Heart left ventricle (tissue), 16 donors: ENCODE results near the gene ANGPTL8. TPM values are rescaled to one million over a fixed set of nuclear protein-coding genes. Genes with fewer than 3 reads are reported as not detected.

Experiments used
- ATAC-seq, 4 donors: fragments of 200-7000 bp; cut with Tn5 transposase; one replicate each; pipeline ENCODE4 v1.9.1; 2020 to 2022; ENCODE audit warnings: moderate library complexity in 4 of 4, mild to moderate bottlenecking in 3 of 4, moderate number of reproducible peaks in 1 of 4
- DNase-seq, 5 donors: peaks; one replicate each; pipeline ENCODE4 v3.0.0-alpha.2; 2020
- H3K27ac ChIP-seq, 12 donors: fragments of 200-600 bp; sonication (generic) in 4 of 12; one replicate each; pipeline versions ENCODE4 v1.5.0 to v1.8.0; 2016 to 2022; ENCODE audit warnings: mild to moderate bottlenecking in 2 of 12
- H3K27me3 ChIP-seq, 9 donors: fragments of 200-600 bp; sonication (generic) in 2 of 9; one replicate each; pipeline versions ENCODE4 v1.5.1 to v1.8.0; 2016 to 2022; ENCODE audit warnings: mild to moderate bottlenecking in 3 of 9
- H3K36me3 ChIP-seq, 9 donors: fragments of 200-600 bp; sonication (generic) in 2 of 9; one replicate each; pipeline versions ENCODE4 v1.5.0 to v1.8.0; 2018 to 2022; ENCODE audit warnings: mild to moderate bottlenecking in 2 of 9
- H3K4me1 ChIP-seq, 12 donors: fragments of 200-600 bp; sonication (generic) in 4 of 12; one replicate each; pipeline versions ENCODE4 v1.5.0 to v1.8.0; 2016 to 2022; ENCODE audit warnings: mild to moderate bottlenecking in 3 of 12
- H3K4me3 ChIP-seq, 12 donors: fragments of 200-600 bp; sonication (generic) in 4 of 12; one replicate each; pipeline versions ENCODE4 v1.5.0 to v1.8.0; 2017 to 2022; ENCODE audit warnings: mild to moderate bottlenecking in 9 of 12, moderate library complexity in 4 of 12
- H3K9me3 ChIP-seq, 12 donors: fragments of 200-600 bp; sonication (generic) in 4 of 12; one replicate each; pipeline versions ENCODE4 v1.5.0 to v1.8.0; 2016 to 2022; ENCODE audit warnings: mild to moderate bottlenecking in 1 of 12
- CTCF ChIP-seq, 12 donors: fragments of 200-600 bp; sonication (generic) in 4 of 12; IDR thresholded peaks; one replicate each; pipeline versions ENCODE4 v1.5.0 to v1.8.0; 2018 to 2022; ENCODE audit warnings: antibody characterized with exemption in 12 of 12, mild to moderate bottlenecking in 5 of 12
- POLR2A ChIP-seq, 2 donors: fragments of 450-650 bp; IDR thresholded peaks; one replicate each; pipeline ENCODE4 v1.6.1; 2017; ENCODE audit warnings: antibody characterized with exemption in 2 of 2, mild to moderate bottlenecking in 2 of 2, moderate library complexity in 2 of 2
- WGBS, 4 donors: extraction: QIAGEN DNeasy Blood & Tissue Kit in 2 of 4; methylation state at CpG; one replicate each; pipeline versions ENCODE4 v1.1.5 to v1.1.7; 2013 to 2018; 5-methylcytosine and 5-hydroxymethylcytosine counted together
- intact Hi-C, 10 donors: fragments of 100-400 bp; cut with DNase I; formaldehyde crosslinking; loops; one replicate each; pipeline versions ENCODE4 v1.11.1 to v1.14.2; 2022
- polyA plus RNA-seq, 2 donors: library from polyadenylated mRNA; stranded (reverse); fragments of 200-250 nt; gene quantifications; one replicate each; pipeline ENCODE4 v1.2.3, GENCODE V29; 2013
- total RNA-seq, 9 donors: library from RNA; depleted of rRNA in 2 of 9; stranded (reverse); fragments of >200 nt in 2 of 9; fragmentation: NEBNext Ultra II Directional in 3 of 9; extraction: Animal tissue kit (Norgen Biotek cat#: 25700) in 3 of 9; gene quantifications; one replicate each; pipeline versions ENCODE4 v1.1.0 to v1.2.4, GENCODE V29; 2016 to 2023
- donor health status: ischemic (EF 13 %, LVEDD 7.1; RV severe dilation, severe dysfunction).
- donor health status: healthy with polysubstance abuse.
- donor health status: DM: no; HTN: yes; CAD: no.
- donor health status: DM: no; HTN: no; CAD: no.
- donor health status: ischemic (EF 25% LVEDD 6.9; RV normal size, moderate dysfunction).
- donor health status: ischemic (EF 25% LVEDD 5.7; RV mildly dilated, moderate dysfunction).
- donor health status: healthy.
- donor health status: DM: yes; HTN: yes; CAD: no.
- donor health status: ischemic (EF 35%, LVEDD 5.7; RV mildly dilated, moderate dysfunction).
- donor health status: nonischemic (EF 11% LVEDD 7.7; RV severe dilation, severe dysfunction).
- donor health status: DM: yes; HTN: yes; CAD: no.
- donor health status: PGD.
- donor health status: ischemic (EF 29% LVEDD 5.4; RV normal size, mild dysfunction).
- donor health status: nonischemic (EF 23%, LVEDD 6.1; RV moderate dilation, normal function).

ANGPTL8 gene
- total and polyA plus RNA-seq, 11 donors: 0.61 to 10.2 (median 6.3) TPM; not detected in 8

GRCh38 chr19:11192957-11193939 is 46.2 kb upstream of the ANGPTL8 start:
- DNase-seq: no peak
- Histone ChIP-seq H3K4me1 (peaks cover 17 to 91% (median 79%) of the 10 kb centered on the region in 12 donors), H3K9me3 (no peaks in the 10 kb centered on the region), H3K27ac (peak overlapping the region in 11 of 12 donors; percentile 85 to 100 (median 93)), H3K4me3 (peak overlapping the region in 3 of 12 donors; percentile 11 to 79 (median 70)), H3K27me3 (peaks cover 0 to 6% (median 0%) of the 10 kb centered on the region in 9 donors), H3K36me3 (peaks cover 0 to 61% (median 36%) of the 10 kb centered on the region in 9 donors)
- TF ChIP-seq CTCF (IDR thresholded peaks at IDR 0.05) (no peak), POLR2A (IDR thresholded peaks at IDR 0.05) (no peak)
- intact Hi-C loops: loop anchor here in 2 of 10 donors (5.0 kb wide), 2 partner anchors 36 to 46 kb away; partner anchors contain the start of gene SPC24 (in 1 of the 2)
- no peak for ATAC-seq
- WGBS, 4 donors: 89 to 92% (median 91%) methylated on average over 37 to 68 of the region's 68 CpGs

- intact Hi-C loops: loop anchor here in 2 of 10 donors (5.0 kb wide), 2 partner anchors 37 to 47 kb away; partner anchors contain the start of gene SPC24 (in 1 of the 2)
- DNase-seq (no peak), ATAC-seq (no peak)
- WGBS, 4 donors: 55 to 72% (median 65%) methylated on average over 6 to 8 of the region's 8 CpGs
- peaks cover 0 to 56% (median 30%) of the 10 kb centered on the region in 9 donors for H3K36me3 ChIP-seq
- H3K4me3 ChIP-seq: peak overlapping the region in 9 of 12 donors; percentile 70 to 96 (median 79)
- TF ChIP-seq POLR2A (IDR thresholded peaks at IDR 0.05): no peak
- TF ChIP-seq CTCF (IDR thresholded peaks at IDR 0.05): no peak
- no peaks in the 10 kb centered on the region for H3K9me3 ChIP-seq
- H3K27me3 ChIP-seq: peaks cover 0 to 6% (median 0%) of the 10 kb centered on the region in 9 donors
- H3K27ac ChIP-seq: peak overlapping the region; percentile 61 to 100 (median 92)
- peaks cover 17 to 91% (median 84%) of the 10 kb centered on the region in 12 donors for H3K4me1 ChIP-seq
These were observed 45.2 kb upstream of the ANGPTL8 start for GRCh38 chr19:11194173-11194572.

GRCh38 chr19:11194656-11195558 is 44.5 kb upstream of the ANGPTL8 start:
- no peak for ATAC-seq
- Histone ChIP-seq H3K4me3 (peak overlapping the region; percentile 15 to 96 (median 76)), H3K36me3 (peaks cover 0 to 59% (median 33%) of the 10 kb centered on the region in 9 donors), H3K27me3 (peaks cover 0 to 6% (median 0%) of the 10 kb centered on the region in 9 donors), H3K9me3 (no peaks in the 10 kb centered on the region), H3K4me1 (peaks cover 17 to 86% (median 76%) of the 10 kb centered on the region in 12 donors), H3K27ac (peak overlapping the region; percentile 61 to 100 (median 92))
- TF ChIP-seq CTCF (IDR thresholded peaks at IDR 0.05): no peak
- DNase-seq: peak in 4 of 5 donors; percentile 47 to 60 (median 52)
- 4 to 12% (median 7%) methylated on average over 13 to 20 of the region's 20 CpGs for WGBS, 4 donors
- intact Hi-C loops: loop anchor here in 5 of 10 donors (5.0 kb wide), 2 partner anchors 38 to 48 kb away; partner anchors contain the start of gene SPC24 (in 4 of the 5)
